ENCODE results near the gene BLVRA. TPM values are rescaled to one million over a fixed set of nuclear protein-coding genes. Genes with fewer than 3 reads are reported as not detected.
"Not testable (repeated sequence)": the region's sequence is repeated elsewhere in the genome, so short reads cannot be mapped to it uniquely, and the experiment has no call there.

Gene BLVRA
- polyA plus RNA-seq, 1 experiment, result 33.9 TPM

- no peak for TF ChIP-seq CTCF (IDR thresholded peaks at IDR 0.05; ENCODE audit: insufficient read depth, low read depth, low read length)
Observed at GRCh38 chr7:43769791-43770465, 11.4 kb downstream of the BLVRA start.

GRCh38 chr7:43771128-43771527, 12.6 kb downstream of the BLVRA start:
- H3K27me3 ChIP-seq (ENCODE audit: control insufficient read depth, insufficient read depth, low read length), result no peaks in the 10 kb centered on the region
- no peak overlapping the region for H3K4me3 ChIP-seq (ENCODE audit: low read depth, low read length)
- ChIA-PET CTCF (no interaction called here), POLR2A (no interaction called here)
- H3K36me3 ChIP-seq (ENCODE audit: control insufficient read depth, insufficient read depth, low read length), result peaks cover 3% of the 10 kb centered on the region
- TF ChIP-seq CTCF (IDR thresholded peaks at IDR 0.05; ENCODE audit: insufficient read depth, low read depth, low read length), result no peak
- DNase-seq (ENCODE audit: low read depth), result no peak

More at GRCh38 chr7:43769791-43770465, 11.4 kb downstream of the BLVRA start:
- POLR2A ChIA-PET, result no interaction called here
- DNase-seq (ENCODE audit: low read depth), result no peak
- CTCF ChIA-PET, result no interaction called here
- H3K27me3 ChIP-seq (ENCODE audit: control insufficient read depth, insufficient read depth, low read length), result no peaks in the 10 kb centered on the region
- H3K36me3 ChIP-seq (ENCODE audit: control insufficient read depth, insufficient read depth, low read length), result peaks cover 3% of the 10 kb centered on the region
- H3K4me3 ChIP-seq (ENCODE audit: low read depth, low read length), result no peak overlapping the region

DNA sequence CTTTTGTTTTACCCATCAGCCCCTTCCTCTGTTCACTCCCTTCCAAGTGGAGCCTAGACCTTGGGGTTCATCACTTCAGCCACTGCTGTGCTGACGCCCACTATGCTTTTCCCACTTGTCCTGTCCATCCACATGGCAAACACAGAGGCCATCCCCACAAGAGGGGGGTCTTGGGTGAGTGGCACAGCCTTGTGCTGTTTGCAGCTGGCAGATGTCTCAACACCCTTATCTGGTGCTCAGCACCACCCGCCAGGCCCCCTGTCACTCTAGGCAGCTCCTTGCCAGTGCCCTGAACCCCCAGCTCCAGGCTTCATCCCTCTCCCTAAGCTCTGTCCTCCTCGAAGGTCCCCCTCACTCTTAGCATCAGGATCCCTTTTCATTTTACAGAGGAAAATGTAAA, 13.1 kb downstream of the BLVRA start:
- no peak overlapping the region for H3K4me3 ChIP-seq (ENCODE audit: low read depth, low read length)
- no peaks in the 10 kb centered on the region for H3K27me3 ChIP-seq (ENCODE audit: control insufficient read depth, insufficient read depth, low read length)
- no peak for DNase-seq (ENCODE audit: low read depth)
- no peak for TF ChIP-seq CTCF (IDR thresholded peaks at IDR 0.05; ENCODE audit: insufficient read depth, low read depth, low read length)
- CTCF ChIA-PET, result no interaction called here
- H3K36me3 ChIP-seq (ENCODE audit: control insufficient read depth, insufficient read depth, low read length), result peaks cover 3% of the 10 kb centered on the region
- POLR2A ChIA-PET, result no interaction called here

DNA sequence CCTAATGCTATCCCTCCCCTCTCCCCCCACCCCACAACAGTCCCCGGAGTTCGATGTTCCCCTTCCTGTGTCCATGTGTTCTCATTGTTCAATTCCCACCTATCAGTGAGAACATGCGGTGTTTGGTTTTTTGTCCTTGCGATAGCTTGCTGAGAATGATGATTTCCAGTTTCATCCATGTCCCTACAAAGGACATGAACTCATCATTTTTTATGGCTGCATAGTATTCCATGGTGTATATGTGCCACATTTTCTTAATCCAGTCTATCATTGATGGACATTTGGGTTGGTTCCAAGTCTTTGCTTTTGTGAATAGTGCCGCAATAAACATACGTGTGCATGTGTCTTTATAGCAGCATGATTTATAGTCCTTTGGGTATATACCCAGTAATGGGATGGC, 14.8 kb downstream of the BLVRA start:
- DNase-seq (ENCODE audit: low read depth); POLR2A ChIA-PET; H3K4me3 ChIP-seq (ENCODE audit: low read depth, low read length); CTCF ChIA-PET; H3K36me3 ChIP-seq (ENCODE audit: control insufficient read depth, insufficient read depth, low read length); H3K27me3 ChIP-seq (ENCODE audit: control insufficient read depth, insufficient read depth, low read length): not testable (repeated sequence)

- H3K4me3 ChIP-seq (ENCODE audit: low read depth, low read length); H3K27me3 ChIP-seq (ENCODE audit: control insufficient read depth, insufficient read depth, low read length); H3K36me3 ChIP-seq (ENCODE audit: control insufficient read depth, insufficient read depth, low read length); DNase-seq (ENCODE audit: low read depth); POLR2A ChIA-PET; CTCF ChIA-PET: not testable (repeated sequence)
Observed at GRCh38 chr7:43775255-43775654, 16.8 kb downstream of the BLVRA start.

DNA sequence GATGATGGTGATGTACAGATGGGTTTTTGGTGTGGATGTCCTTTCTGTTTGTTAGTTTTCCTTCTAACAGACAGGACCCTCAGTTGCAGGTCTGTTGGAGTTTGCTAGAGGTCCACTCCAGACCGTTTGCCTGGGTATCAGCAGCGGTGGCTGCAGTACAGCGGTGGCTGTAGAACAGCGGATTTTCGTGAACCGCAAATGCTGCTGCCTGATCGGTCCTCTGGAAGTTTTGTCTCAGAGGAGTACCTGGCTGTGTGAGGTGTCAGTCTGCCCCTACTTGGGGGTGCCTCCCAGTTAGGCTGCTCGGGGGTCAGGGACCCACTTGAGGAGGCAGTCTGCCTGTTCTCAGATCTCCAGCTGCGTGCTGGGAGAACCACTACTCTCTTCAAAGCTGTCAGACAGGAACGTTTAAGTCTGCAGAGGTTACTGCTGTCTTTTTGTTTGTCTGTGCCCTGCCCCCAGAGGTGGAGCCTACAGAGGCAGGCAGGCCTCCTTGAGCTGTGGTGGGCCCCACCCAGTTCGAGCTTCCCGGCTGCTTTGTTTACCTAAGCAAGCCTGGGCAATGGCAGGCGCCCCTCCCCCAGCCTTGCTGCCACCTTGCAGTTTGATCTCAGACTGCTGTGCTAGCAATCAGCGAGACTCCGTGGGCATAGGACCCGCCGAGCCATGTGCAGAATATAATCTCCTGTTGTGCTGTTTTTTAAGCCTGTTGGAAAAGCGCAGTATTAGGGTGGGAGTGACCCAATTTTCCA, 20.0 kb downstream of the BLVRA start:
- CTCF ChIA-PET; H3K4me3 ChIP-seq (ENCODE audit: low read depth, low read length); H3K36me3 ChIP-seq (ENCODE audit: control insufficient read depth, insufficient read depth, low read length); POLR2A ChIA-PET; H3K27me3 ChIP-seq (ENCODE audit: control insufficient read depth, insufficient read depth, low read length); DNase-seq (ENCODE audit: low read depth): not testable (repeated sequence)
